Measurements from ENCODE around the gene PPM1J.

DNA sequence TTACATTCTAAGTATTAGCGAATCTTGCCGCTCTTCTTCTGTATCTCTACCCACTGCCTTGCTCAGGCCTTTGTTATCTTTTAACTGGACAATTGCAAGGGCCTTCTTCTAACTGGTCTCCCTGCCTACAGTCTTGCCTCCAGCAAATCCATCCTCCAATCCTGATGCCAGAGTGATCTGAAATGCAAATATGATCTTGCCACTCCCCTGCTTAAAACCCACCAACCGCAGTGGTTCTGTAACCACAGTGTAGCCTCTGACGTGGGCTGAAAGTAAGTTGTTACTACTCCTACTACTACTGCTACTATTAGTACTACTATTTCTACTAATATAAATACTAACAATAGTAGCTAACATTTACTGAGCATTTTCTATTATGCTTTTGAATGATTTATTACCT lies 28.3 kb downstream of the PPM1J start:
- TF ChIP-seq, protein P1, sequence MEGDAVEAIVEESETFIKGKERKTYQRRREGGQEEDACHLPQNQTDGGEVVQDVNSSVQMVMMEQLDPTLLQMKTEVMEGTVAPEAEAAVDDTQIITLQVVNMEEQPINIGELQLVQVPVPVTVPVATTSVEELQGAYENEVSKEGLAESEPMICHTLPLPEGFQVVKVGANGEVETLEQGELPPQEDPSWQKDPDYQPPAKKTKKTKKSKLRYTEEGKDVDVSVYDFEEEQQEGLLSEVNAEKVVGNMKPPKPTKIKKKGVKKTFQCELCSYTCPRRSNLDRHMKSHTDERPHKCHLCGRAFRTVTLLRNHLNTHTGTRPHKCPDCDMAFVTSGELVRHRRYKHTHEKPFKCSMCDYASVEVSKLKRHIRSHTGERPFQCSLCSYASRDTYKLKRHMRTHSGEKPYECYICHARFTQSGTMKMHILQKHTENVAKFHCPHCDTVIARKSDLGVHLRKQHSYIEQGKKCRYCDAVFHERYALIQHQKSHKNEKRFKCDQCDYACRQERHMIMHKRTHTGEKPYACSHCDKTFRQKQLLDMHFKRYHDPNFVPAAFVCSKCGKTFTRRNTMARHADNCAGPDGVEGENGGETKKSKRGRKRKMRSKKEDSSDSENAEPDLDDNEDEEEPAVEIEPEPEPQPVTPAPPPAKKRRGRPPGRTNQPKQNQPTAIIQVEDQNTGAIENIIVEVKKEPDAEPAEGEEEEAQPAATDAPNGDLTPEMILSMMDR (conservative IDR thresholded peaks at IDR 0.05; ENCODE audit: low read length): no peak
- no peak for TF ChIP-seq EZH2phosphoT487 (IDR thresholded peaks at IDR 0.05; ENCODE audit: borderline replicate concordance)

Data from Loucy (cell line).